OCI-LY1 (cell line): ENCODE measurements around the gene CEACAM19.

Experiments
- H2AFZ ChIP-seq: fragments of 200-600 bp; sonication (generic), shearing (Covaris generic); 2 replicates; pipeline ENCODE4 v1.6.0; 2014; ENCODE audit warnings: antibody characterized with exemption, mild to moderate bottlenecking, low read length
- H3F3A ChIP-seq: fragments of 200-600 bp; sonication (generic), shearing (Covaris generic); 2 replicates; pipeline ENCODE4 v1.6.0; 2014; ENCODE audit warnings: mild to moderate bottlenecking, antibody characterized with exemption, low read length, moderate library complexity; ENCODE audit not compliant: insufficient read depth
- H3K27ac ChIP-seq: fragments of 200-600 bp; sonication (generic); 2 replicates; pipeline ENCODE4 v1.5.1; 2014; ENCODE audit warnings: low read length, mixed run types, mild to moderate bottlenecking, low read depth; ENCODE audit not compliant: poor library complexity, severe bottlenecking
- H3K27me3 ChIP-seq: fragments of 200-600 bp; sonication (generic); 2 replicates; pipeline ENCODE4 v1.6.0; 2014; ENCODE audit warnings: antibody characterized with exemption, mild to moderate bottlenecking, low read length, moderate library complexity; ENCODE audit not compliant: insufficient read depth
- H3K36me3 ChIP-seq: fragments of 200-600 bp; sonication (generic); 2 replicates; pipeline ENCODE4 v1.6.1; 2014; ENCODE audit warnings: mild to moderate bottlenecking, antibody characterized with exemption, low read length, moderate library complexity, mixed read lengths; ENCODE audit not compliant: insufficient read depth
- H3K4me1 ChIP-seq: fragments of 200-600 bp; sonication (generic); 2 replicates; pipeline ENCODE4 v1.5.1; 2014; ENCODE audit warnings: mild to moderate bottlenecking, low read length, moderate library complexity; ENCODE audit not compliant: insufficient read depth, severe bottlenecking
- H3K4me2 ChIP-seq: fragments of 200-600 bp; sonication (generic), shearing (Covaris generic); 2 replicates; pipeline ENCODE4 v1.6.1; 2014; ENCODE audit warnings: low read length
- H3K4me3 ChIP-seq: fragments of 200-600 bp; sonication (generic); 2 replicates; pipeline ENCODE4 v1.5.1; 2014; ENCODE audit warnings: low read length, low read depth, mild to moderate bottlenecking, mixed read lengths; ENCODE audit not compliant: poor library complexity, severe bottlenecking
- H3K79me2 ChIP-seq: fragments of 200-600 bp; shearing (Covaris generic); 2 replicates; pipeline ENCODE4 v1.6.1; 2016; ENCODE audit warnings: mixed run types, low read length, mixed read lengths; ENCODE audit not compliant: insufficient read depth
- H3K9ac ChIP-seq: fragments of 200-600 bp; sonication (generic), shearing (Covaris generic); 2 replicates; pipeline ENCODE4 v1.6.1; 2014; ENCODE audit warnings: mild to moderate bottlenecking, low read length, mixed read lengths
- H3K9me2 ChIP-seq: fragments of 200-600 bp; sonication (generic), shearing (Covaris generic); 2 replicates; pipeline ENCODE4 v1.6.1; 2014; ENCODE audit warnings: low read depth, mild to moderate bottlenecking, low read length, mixed read lengths
- H3K9me3 ChIP-seq: fragments of 200-600 bp; shearing (Covaris generic); 2 replicates; pipeline ENCODE4 v1.6.1; 2014; ENCODE audit warnings: low read length, mixed read lengths
- H4K20me1 ChIP-seq: fragments of 200-600 bp; sonication (generic), shearing (Covaris generic); 2 replicates; pipeline ENCODE4 v1.6.0; 2016; ENCODE audit warnings: mild to moderate bottlenecking, low read length; ENCODE audit not compliant: insufficient read depth
- CTCF ChIP-seq: fragments of 200-600 bp; sonication (generic), shearing (Covaris generic); IDR thresholded peaks from 2 replicates; pipeline ENCODE4 v1.5.1; 2017; ENCODE audit warnings: mild to moderate bottlenecking, antibody characterized with exemption, low read length, moderate library complexity, mixed read lengths
- EZH2 ChIP-seq: fragments of 200-600 bp; sonication (generic), shearing (Covaris generic); IDR thresholded peaks from 2 replicates; pipeline ENCODE4 v1.8.0; 2017; ENCODE audit warnings: borderline replicate concordance, mixed run types, mild to moderate bottlenecking, antibody characterized with exemption, low read length, moderate library complexity, mixed read lengths

CEACAM19 gene

GRCh38 chr19:44675521-44675920, 4.2 kb downstream of the CEACAM19 start:
- H3K9me2 ChIP-seq: no peaks in the 10 kb centered on the region

GRCh38 chr19:44677019-44677811, 5.9 kb downstream of the CEACAM19 start:
- no peaks in the 10 kb centered on the region for H4K20me1 ChIP-seq
- no peak overlapping the region for H2AFZ ChIP-seq
- no peaks in the 10 kb centered on the region for H3K79me2 ChIP-seq
- H3K4me1 ChIP-seq: no peaks in the 10 kb centered on the region
- H3K9me3 ChIP-seq: no peaks in the 10 kb centered on the region
- H3K9ac ChIP-seq: no peak overlapping the region
- no peaks in the 10 kb centered on the region for H3F3A ChIP-seq
- TF ChIP-seq EZH2 (no peak), CTCF (no peak)
- no peaks in the 10 kb centered on the region for H3K9me2 ChIP-seq
- no peaks in the 10 kb centered on the region for H3K27me3 ChIP-seq
- peak overlapping the region; percentile 11; the same call in 1 of the 2 replicates for H3K4me2 ChIP-seq
- no peak overlapping the region for H3K4me3 ChIP-seq
- H3K36me3 ChIP-seq: no peaks in the 10 kb centered on the region
- no peak overlapping the region for H3K27ac ChIP-seq

More at GRCh38 chr19:44675521-44675920, 4.2 kb downstream of the CEACAM19 start:
- H4K20me1 ChIP-seq: no peaks in the 10 kb centered on the region
- no peaks in the 10 kb centered on the region for H3F3A ChIP-seq
- no peaks in the 10 kb centered on the region for H3K79me2 ChIP-seq
- no peak overlapping the region for H3K27ac ChIP-seq
- no peaks in the 10 kb centered on the region for H3K4me1 ChIP-seq
- H3K4me3 ChIP-seq: no peak overlapping the region
- H3K9ac ChIP-seq: no peak overlapping the region
- no peaks in the 10 kb centered on the region for H3K27me3 ChIP-seq
- H3K9me3 ChIP-seq: no peaks in the 10 kb centered on the region
- no peaks in the 10 kb centered on the region for H3K36me3 ChIP-seq
- no peak overlapping the region for H3K4me2 ChIP-seq
- H2AFZ ChIP-seq: no peak overlapping the region
- TF ChIP-seq CTCF (no peak), EZH2 (no peak)

GRCh38 chr19:44680536-44680935, 9.3 kb downstream of the CEACAM19 start:
- no peaks in the 10 kb centered on the region for H3K9me3 ChIP-seq
- no peaks in the 10 kb centered on the region for H3K79me2 ChIP-seq
- H3K4me2 ChIP-seq: no peak overlapping the region
- H3K4me3 ChIP-seq: no peak overlapping the region
- TF ChIP-seq CTCF: no peak
- TF ChIP-seq EZH2: no peak
- H3F3A ChIP-seq: no peaks in the 10 kb centered on the region
- no peak overlapping the region for H2AFZ ChIP-seq
- H3K27ac ChIP-seq: no peak overlapping the region
- H3K9ac ChIP-seq: no peak overlapping the region
- no peaks in the 10 kb centered on the region for H3K27me3 ChIP-seq
- H3K36me3 ChIP-seq: no peaks in the 10 kb centered on the region
- no peaks in the 10 kb centered on the region for H3K9me2 ChIP-seq
- no peaks in the 10 kb centered on the region for H3K4me1 ChIP-seq
- no peaks in the 10 kb centered on the region for H4K20me1 ChIP-seq
